GM12872 (cell line): Measurements from ENCODE around the gene GALNT10.

Experiments
- TF ChIP-seq, protein P1 (sequence below): IDR thresholded peaks from 3 replicates; pipeline ENCODE4 v1.5.1; 2011; ENCODE audit warnings: low read depth, mild to moderate bottlenecking, low read length, moderate library complexity; ENCODE audit not compliant: insufficient read depth

The GALNT10 gene

DNA sequence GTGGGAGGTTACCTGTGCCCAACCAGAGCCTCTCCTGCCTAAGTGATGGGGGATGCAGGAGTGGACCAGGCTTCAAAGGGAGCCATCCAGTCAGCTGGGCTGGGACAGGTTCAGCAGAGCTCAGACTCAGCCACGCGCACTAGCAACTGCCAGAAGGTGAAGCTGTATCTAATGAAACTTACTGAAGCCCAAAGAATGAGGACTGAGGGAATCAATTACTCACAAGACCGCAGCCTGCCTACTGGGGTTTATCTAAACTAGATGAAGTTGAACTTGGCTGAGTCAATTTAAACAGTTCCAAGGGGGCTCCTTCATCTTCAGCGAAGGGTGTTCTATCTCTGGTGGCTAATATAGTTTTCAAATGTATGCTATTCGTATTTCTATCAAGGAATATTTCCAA, 276.1 kb downstream of the GALNT10 start:
- TF ChIP-seq, protein P1, sequence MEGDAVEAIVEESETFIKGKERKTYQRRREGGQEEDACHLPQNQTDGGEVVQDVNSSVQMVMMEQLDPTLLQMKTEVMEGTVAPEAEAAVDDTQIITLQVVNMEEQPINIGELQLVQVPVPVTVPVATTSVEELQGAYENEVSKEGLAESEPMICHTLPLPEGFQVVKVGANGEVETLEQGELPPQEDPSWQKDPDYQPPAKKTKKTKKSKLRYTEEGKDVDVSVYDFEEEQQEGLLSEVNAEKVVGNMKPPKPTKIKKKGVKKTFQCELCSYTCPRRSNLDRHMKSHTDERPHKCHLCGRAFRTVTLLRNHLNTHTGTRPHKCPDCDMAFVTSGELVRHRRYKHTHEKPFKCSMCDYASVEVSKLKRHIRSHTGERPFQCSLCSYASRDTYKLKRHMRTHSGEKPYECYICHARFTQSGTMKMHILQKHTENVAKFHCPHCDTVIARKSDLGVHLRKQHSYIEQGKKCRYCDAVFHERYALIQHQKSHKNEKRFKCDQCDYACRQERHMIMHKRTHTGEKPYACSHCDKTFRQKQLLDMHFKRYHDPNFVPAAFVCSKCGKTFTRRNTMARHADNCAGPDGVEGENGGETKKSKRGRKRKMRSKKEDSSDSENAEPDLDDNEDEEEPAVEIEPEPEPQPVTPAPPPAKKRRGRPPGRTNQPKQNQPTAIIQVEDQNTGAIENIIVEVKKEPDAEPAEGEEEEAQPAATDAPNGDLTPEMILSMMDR, result no peak

DNA sequence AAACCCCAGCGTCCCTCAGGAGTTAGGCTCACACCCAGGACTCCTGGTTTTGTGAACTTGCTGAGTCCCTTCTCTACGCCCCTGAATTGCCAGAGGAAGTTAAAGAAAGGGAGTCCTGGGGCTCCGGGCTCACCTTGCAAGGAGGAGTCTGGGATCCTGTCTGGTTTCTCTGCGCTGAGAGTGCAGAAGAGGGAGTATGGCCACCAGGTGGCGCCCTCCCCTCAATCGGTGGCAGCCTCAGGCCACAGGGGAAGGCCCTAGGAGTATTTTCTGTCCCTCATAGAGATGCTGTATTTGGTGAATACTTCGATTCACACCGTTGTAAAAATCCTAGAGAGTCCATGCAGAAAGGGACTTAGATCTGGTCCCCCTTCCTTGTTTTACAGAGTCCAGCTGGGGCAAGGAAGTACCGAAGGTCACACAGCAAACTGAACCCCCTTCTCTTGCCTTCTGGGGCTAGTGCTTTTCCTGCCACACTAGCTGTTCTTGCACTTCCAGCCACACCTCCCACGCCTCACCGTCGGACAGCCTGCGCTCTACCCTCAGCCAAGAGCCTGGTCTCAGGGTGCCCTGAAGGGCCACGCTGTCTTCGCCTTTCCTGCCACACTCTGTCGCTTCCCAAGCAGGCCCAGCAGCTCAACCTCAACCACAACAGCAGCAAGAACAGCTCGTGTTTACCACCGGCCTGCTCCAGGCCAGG, 277.3 kb downstream of the GALNT10 start:
- TF ChIP-seq, protein P1, result peak; percentile 91

DNA sequence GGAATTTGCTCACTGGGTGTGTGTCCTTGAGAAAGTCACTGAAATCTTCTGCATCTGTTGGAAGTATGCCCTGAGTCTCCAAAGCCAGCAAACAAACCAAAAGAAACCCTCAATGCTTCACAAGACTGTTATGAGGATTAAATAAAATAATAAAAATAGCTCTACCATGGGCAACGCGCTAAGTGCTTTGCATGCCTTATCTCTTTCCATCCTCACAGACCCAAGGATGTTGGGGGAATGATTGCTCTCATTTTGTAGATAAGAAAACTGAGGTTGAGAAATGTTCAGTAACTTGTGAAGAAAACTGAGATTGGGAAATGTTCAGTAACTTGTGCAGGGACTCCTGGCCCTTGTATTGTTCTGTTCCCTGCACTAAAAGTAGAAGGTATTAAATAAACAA, 279.6 kb downstream of the GALNT10 start:
- TF ChIP-seq, protein P1, result no peak
